GM12892 (cell line): ENCODE measurements around the gene ID1.
"Not testable (repeated sequence)": the region's sequence is repeated elsewhere in the genome, so short reads cannot be mapped to it uniquely, and the experiment has no call there.

Experiments used
- DNase-seq: peaks from one replicate; pipeline ENCODE4 v3.0.0; 2011; ENCODE audit not compliant: insufficient read length
- FAIRE-seq: peaks from 2 replicates; lab custom pipeline; 2011; peaks lifted over from hg19 to GRCh38; lab: Jason Lieb, UNC
- POLR2A ChIP-seq: IDR thresholded peaks from 2 replicates; pipeline ENCODE4 v1.6.1; 2011; ENCODE audit warnings: low read depth, low read length, control low read depth
- POLR2AphosphoS5 ChIP-seq: IDR thresholded peaks from 2 replicates; pipeline ENCODE4 v1.6.1; 2011; ENCODE audit warnings: low read depth, low read length, control low read depth
- TAF1 ChIP-seq: IDR thresholded peaks from 2 replicates; pipeline ENCODE4 v1.6.1; 2011; ENCODE audit warnings: low read depth, mild to moderate bottlenecking, control low read depth, low read length, borderline replicate concordance

Gene ID1

GRCh38 chr20:31608251-31608945, 3.3 kb downstream of the ID1 start:
- TF ChIP-seq POLR2A (no peak), TAF1 (no peak), POLR2AphosphoS5 (no peak)
- FAIRE-seq, result no peak
- no peak for DNase-seq

- FAIRE-seq, result not testable (repeated sequence)
These were observed 7.2 kb downstream of the ID1 start for GRCh38 chr20:31612271-31612640.

GRCh38 chr20:31615416-31615815, 10.3 kb downstream of the ID1 start:
- no peak for FAIRE-seq
- DNase-seq, result no peak
- TF ChIP-seq POLR2AphosphoS5 (no peak), TAF1 (no peak), POLR2A (no peak)

More at GRCh38 chr20:31612271-31612640, 7.2 kb downstream of the ID1 start:
- not testable (repeated sequence) for DNase-seq

- DNase-seq, result no peak
- no peak for FAIRE-seq
- TF ChIP-seq POLR2AphosphoS5 (no peak), POLR2A (no peak), TAF1 (no peak)
These were observed 12.5 kb downstream of the ID1 start for GRCh38 chr20:31617432-31618104.

- TF ChIP-seq TAF1 (no peak), POLR2A (no peak), POLR2AphosphoS5 (no peak)
- FAIRE-seq, result no peak
- DNase-seq, result no peak
These were observed 15.2 kb downstream of the ID1 start for GRCh38 chr20:31620246-31620645.

GRCh38 chr20:31623123-31623505, 18.0 kb downstream of the ID1 start:
- not testable (repeated sequence) for DNase-seq, FAIRE-seq

GRCh38 chr20:31626534-31626933, 21.4 kb downstream of the ID1 start:
- FAIRE-seq, DNase-seq: not testable (repeated sequence)

GRCh38 chr20:31628057-31628456, 23.0 kb downstream of the ID1 start:
- not testable (repeated sequence) for DNase-seq, FAIRE-seq

- DNase-seq, result no peak
- no peak for FAIRE-seq
- no peak for TF ChIP-seq POLR2A
- no peak for TF ChIP-seq POLR2AphosphoS5
- no peak for TF ChIP-seq TAF1
These were observed 25.2 kb downstream of the ID1 start for GRCh38 chr20:31630187-31630790.

GRCh38 chr20:31632548-31633338, 27.7 kb downstream of the ID1 start:
- no peak for FAIRE-seq
- no peak for TF ChIP-seq POLR2A
- no peak for TF ChIP-seq TAF1
- TF ChIP-seq POLR2AphosphoS5, result no peak
- no peak for DNase-seq

- no peak for DNase-seq
- FAIRE-seq, result no peak
- TF ChIP-seq POLR2AphosphoS5, result no peak
- no peak for TF ChIP-seq POLR2A
- TF ChIP-seq TAF1, result no peak
These were observed 28.3 kb downstream of the ID1 start for GRCh38 chr20:31633339-31633914.

GRCh38 chr20:31637660-31638059, 32.6 kb downstream of the ID1 start, which contains the start of gene COX4I2:
Gene COX4I2, plus strand, starts transcription at chr20:31637912. Its CDS starts 1,106 bp downstream, at chr20:31639018.
- no peak for FAIRE-seq
- no peak for DNase-seq
- TF ChIP-seq POLR2A (no peak), TAF1 (no peak), POLR2AphosphoS5 (no peak)
